ENCODE data around the gene DST. TPM values are rescaled to one million over a fixed set of nuclear protein-coding genes. Genes with fewer than 3 reads are reported as not detected.

DST gene
- total RNA-seq, 1 experiment from 2014 or later: 132 TPM

- no peak; the same call in 1 of the 2 replicates for ATAC-seq
Measured at GRCh38 chr6:56637640-56638039, 5.0 kb downstream of the DST start.

GRCh38 chr6:56628105-56628504, 14.6 kb downstream of the DST start:
- H3K27me3 Mint-ChIP-seq (ENCODE audit: low read depth): no peaks in the 10 kb centered on the region
- DNase-seq (ENCODE audit: low spot score): no peak
- TF ChIP-seq, protein P1, sequence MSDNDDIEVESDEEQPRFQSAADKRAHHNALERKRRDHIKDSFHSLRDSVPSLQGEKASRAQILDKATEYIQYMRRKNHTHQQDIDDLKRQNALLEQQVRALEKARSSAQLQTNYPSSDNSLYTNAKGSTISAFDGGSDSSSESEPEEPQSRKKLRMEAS (CRISPR knock-in tag; IDR thresholded peaks at IDR 0.05): no peak
- no peak for TF ChIP-seq MYBL2 (CRISPR knock-in tag; IDR thresholded peaks at IDR 0.05)
- TF ChIP-seq, protein P2, sequence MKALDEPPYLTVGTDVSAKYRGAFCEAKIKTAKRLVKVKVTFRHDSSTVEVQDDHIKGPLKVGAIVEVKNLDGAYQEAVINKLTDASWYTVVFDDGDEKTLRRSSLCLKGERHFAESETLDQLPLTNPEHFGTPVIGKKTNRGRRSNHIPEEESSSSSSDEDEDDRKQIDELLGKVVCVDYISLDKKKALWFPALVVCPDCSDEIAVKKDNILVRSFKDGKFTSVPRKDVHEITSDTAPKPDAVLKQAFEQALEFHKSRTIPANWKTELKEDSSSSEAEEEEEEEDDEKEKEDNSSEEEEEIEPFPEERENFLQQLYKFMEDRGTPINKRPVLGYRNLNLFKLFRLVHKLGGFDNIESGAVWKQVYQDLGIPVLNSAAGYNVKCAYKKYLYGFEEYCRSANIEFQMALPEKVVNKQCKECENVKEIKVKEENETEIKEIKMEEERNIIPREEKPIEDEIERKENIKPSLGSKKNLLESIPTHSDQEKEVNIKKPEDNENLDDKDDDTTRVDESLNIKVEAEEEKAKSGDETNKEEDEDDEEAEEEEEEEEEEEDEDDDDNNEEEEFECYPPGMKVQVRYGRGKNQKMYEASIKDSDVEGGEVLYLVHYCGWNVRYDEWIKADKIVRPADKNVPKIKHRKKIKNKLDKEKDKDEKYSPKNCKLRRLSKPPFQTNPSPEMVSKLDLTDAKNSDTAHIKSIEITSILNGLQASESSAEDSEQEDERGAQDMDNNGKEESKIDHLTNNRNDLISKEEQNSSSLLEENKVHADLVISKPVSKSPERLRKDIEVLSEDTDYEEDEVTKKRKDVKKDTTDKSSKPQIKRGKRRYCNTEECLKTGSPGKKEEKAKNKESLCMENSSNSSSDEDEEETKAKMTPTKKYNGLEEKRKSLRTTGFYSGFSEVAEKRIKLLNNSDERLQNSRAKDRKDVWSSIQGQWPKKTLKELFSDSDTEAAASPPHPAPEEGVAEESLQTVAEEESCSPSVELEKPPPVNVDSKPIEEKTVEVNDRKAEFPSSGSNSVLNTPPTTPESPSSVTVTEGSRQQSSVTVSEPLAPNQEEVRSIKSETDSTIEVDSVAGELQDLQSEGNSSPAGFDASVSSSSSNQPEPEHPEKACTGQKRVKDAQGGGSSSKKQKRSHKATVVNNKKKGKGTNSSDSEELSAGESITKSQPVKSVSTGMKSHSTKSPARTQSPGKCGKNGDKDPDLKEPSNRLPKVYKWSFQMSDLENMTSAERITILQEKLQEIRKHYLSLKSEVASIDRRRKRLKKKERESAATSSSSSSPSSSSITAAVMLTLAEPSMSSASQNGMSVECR (CRISPR knock-in tag; IDR thresholded peaks at IDR 0.05; ENCODE audit: borderline replicate concordance): no peak
- no peak for TF ChIP-seq TCF7 (CRISPR knock-in tag; IDR thresholded peaks at IDR 0.05; ENCODE audit: low read depth)
- no peak for TF ChIP-seq PRDM15 (CRISPR knock-in tag; IDR thresholded peaks at IDR 0.05)
- no peak for TF ChIP-seq PRRX2 (CRISPR knock-in tag; IDR thresholded peaks at IDR 0.05)
- TF ChIP-seq, protein P3, sequence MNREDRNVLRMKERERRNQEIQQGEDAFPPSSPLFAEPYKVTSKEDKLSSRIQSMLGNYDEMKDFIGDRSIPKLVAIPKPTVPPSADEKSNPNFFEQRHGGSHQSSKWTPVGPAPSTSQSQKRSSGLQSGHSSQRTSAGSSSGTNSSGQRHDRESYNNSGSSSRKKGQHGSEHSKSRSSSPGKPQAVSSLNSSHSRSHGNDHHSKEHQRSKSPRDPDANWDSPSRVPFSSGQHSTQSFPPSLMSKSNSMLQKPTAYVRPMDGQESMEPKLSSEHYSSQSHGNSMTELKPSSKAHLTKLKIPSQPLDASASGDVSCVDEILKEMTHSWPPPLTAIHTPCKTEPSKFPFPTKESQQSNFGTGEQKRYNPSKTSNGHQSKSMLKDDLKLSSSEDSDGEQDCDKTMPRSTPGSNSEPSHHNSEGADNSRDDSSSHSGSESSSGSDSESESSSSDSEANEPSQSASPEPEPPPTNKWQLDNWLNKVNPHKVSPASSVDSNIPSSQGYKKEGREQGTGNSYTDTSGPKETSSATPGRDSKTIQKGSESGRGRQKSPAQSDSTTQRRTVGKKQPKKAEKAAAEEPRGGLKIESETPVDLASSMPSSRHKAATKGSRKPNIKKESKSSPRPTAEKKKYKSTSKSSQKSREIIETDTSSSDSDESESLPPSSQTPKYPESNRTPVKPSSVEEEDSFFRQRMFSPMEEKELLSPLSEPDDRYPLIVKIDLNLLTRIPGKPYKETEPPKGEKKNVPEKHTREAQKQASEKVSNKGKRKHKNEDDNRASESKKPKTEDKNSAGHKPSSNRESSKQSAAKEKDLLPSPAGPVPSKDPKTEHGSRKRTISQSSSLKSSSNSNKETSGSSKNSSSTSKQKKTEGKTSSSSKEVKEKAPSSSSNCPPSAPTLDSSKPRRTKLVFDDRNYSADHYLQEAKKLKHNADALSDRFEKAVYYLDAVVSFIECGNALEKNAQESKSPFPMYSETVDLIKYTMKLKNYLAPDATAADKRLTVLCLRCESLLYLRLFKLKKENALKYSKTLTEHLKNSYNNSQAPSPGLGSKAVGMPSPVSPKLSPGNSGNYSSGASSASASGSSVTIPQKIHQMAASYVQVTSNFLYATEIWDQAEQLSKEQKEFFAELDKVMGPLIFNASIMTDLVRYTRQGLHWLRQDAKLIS (CRISPR knock-in tag; IDR thresholded peaks at IDR 0.05; ENCODE audit: borderline replicate concordance): no peak
- TF ChIP-seq ZNF396 (CRISPR knock-in tag; IDR thresholded peaks at IDR 0.05; ENCODE audit: borderline replicate concordance): no peak
- no peak for TF ChIP-seq ATF3 (CRISPR knock-in tag; conservative IDR thresholded peaks at IDR 0.05)
- TF ChIP-seq GTF2I (CRISPR knock-in tag; conservative IDR thresholded peaks at IDR 0.05): no peak
- no peak overlapping the region for H3K27ac Mint-ChIP-seq
- CTCF ChIA-PET: no interaction called here
- no peaks in the 10 kb centered on the region for H3K9me3 Mint-ChIP-seq
- peaks cover 50% of the 10 kb centered on the region for H3K36me3 Mint-ChIP-seq
- ATAC-seq: no peak
- no peak overlapping the region for H3K4me3 Mint-ChIP-seq
- no peaks in the 10 kb centered on the region for H3K4me1 Mint-ChIP-seq
- POLR2A ChIA-PET: no interaction called here

More at GRCh38 chr6:56637640-56638039, 5.0 kb downstream of the DST start:
- no peak for DNase-seq (ENCODE audit: low spot score)
- Mint-ChIP-seq H3K9me3 (no peaks in the 10 kb centered on the region), H3K4me1 (no peaks in the 10 kb centered on the region), H3K36me3 (peaks cover 50% of the 10 kb centered on the region), H3K4me3 (no peak overlapping the region), H3K27ac (no peak overlapping the region), H3K27me3 (ENCODE audit: low read depth) (no peaks in the 10 kb centered on the region)
- ChIA-PET POLR2A (no interaction called here), CTCF (interaction anchor here (0.6 to 2.1 kb wide), 13 partner anchors 12 to 233 kb away, joined by 3 to 26 read pairs (median 4); no protein-coding TSS in a partner anchor)
- TF ChIP-seq CTCF (IDR thresholded peaks at IDR 0.05) (peak; percentile 36; the same call in 1 of the 2 replicates), NR1H2 (CRISPR knock-in tag; IDR thresholded peaks at IDR 0.05) (no peak)

All from WTC11 (cell line).